Measurements from ENCODE around the gene CELSR2. TPM values are rescaled to one million over a fixed set of nuclear protein-coding genes. Genes with fewer than 3 reads are reported as not detected.

The CELSR2 gene
- polyA plus RNA-seq, 3 donors, result 0.03 to 0.97 (median 0.04) TPM

DNA sequence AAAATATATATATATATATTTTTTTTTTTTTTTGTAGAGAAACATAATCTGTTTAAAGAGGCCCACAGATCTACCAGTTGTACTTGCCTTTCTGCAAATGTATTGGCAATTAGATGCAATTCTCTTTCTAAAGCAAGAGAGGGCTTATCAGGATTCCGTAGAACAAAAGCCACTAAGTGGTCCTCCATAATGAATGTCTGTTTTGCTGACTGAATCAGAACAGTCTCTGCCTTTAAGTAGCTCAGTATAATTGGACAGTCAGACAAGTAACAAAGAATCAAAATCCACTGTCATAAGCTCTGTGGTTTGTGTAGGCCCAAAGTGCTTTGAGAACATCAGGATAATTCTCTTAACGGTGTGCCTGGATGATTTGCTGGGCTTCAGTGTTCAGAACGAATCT is 18.3 kb upstream of the CELSR2 start:
- no peaks in the 10 kb centered on the region for H3K9me3 Mint-ChIP-seq
- H3K36me3 ChIP-seq (replicated peaks in 1 of 2; ENCODE audit: control insufficient read depth in 1 of 2, insufficient read depth in 2 of 2, low read length in 2 of 2), result peaks cover 64 to 92% of the 10 kb centered on the region in 2 donors
- no peaks in the 10 kb centered on the region for H3K27me3 ChIP-seq (ENCODE audit: control insufficient read depth in 2 of 2, insufficient read depth in 2 of 2, low read length in 2 of 2)
- H3K36me3 Mint-ChIP-seq, result peaks cover 76 to 88% of the 10 kb centered on the region in 2 donors
- TF ChIP-seq, protein P1, sequence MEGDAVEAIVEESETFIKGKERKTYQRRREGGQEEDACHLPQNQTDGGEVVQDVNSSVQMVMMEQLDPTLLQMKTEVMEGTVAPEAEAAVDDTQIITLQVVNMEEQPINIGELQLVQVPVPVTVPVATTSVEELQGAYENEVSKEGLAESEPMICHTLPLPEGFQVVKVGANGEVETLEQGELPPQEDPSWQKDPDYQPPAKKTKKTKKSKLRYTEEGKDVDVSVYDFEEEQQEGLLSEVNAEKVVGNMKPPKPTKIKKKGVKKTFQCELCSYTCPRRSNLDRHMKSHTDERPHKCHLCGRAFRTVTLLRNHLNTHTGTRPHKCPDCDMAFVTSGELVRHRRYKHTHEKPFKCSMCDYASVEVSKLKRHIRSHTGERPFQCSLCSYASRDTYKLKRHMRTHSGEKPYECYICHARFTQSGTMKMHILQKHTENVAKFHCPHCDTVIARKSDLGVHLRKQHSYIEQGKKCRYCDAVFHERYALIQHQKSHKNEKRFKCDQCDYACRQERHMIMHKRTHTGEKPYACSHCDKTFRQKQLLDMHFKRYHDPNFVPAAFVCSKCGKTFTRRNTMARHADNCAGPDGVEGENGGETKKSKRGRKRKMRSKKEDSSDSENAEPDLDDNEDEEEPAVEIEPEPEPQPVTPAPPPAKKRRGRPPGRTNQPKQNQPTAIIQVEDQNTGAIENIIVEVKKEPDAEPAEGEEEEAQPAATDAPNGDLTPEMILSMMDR (IDR thresholded peaks at IDR 0.05), result no peak
- H3K4me1 ChIP-seq (ENCODE audit: control insufficient read depth in 1 of 2, insufficient read depth in 2 of 2, low read length in 2 of 2), result no peaks in the 10 kb centered on the region
- no peaks in the 10 kb centered on the region for H3K27me3 Mint-ChIP-seq (ENCODE audit: low read depth in 3 of 3)
- intact Hi-C loops (cut with micrococcal nuclease), result no loop called here
- H3K9me3 ChIP-seq (replicated peaks in 1 of 2; ENCODE audit: control insufficient read depth in 1 of 2, insufficient read depth in 1 of 2, low read length in 2 of 2), result no peaks in the 10 kb centered on the region
- H3K27ac Mint-ChIP-seq, result no peak overlapping the region
- peaks cover 24% of the 10 kb centered on the region for H4K20me1 ChIP-seq (ENCODE audit: insufficient read depth, low read length)
- H3K4me3 ChIP-seq (replicated peaks in 1 of 3; ENCODE audit: low read depth in 2 of 3, low read length in 3 of 3), result no peak overlapping the region
- no peak overlapping the region for H3K27ac ChIP-seq (ENCODE audit: low read depth in 1 of 2, low read length in 2 of 2)
- DNase-seq, result no peak
- H3K4me1 Mint-ChIP-seq, result no peaks in the 10 kb centered on the region
- WGBS (ENCODE audit: insufficient coverage), result 100% methylated on average over 3 of the region's 3 CpGs
- no peak overlapping the region for H3K9ac ChIP-seq (ENCODE audit: insufficient read depth, low read length, poor library complexity, severe bottlenecking)
- H2AFZ ChIP-seq (ENCODE audit: insufficient read depth, low read depth, low read length, poor library complexity, severe bottlenecking), result no peak overlapping the region
- no peaks in the 10 kb centered on the region for H3K79me2 ChIP-seq (ENCODE audit: insufficient read depth, low read length)
- H3K4me3 Mint-ChIP-seq, result no peak overlapping the region
- H3K4me2 ChIP-seq (replicated peaks; ENCODE audit: extremely low read depth, low read length, poor library complexity, severe bottlenecking), result no peak overlapping the region

DNA sequence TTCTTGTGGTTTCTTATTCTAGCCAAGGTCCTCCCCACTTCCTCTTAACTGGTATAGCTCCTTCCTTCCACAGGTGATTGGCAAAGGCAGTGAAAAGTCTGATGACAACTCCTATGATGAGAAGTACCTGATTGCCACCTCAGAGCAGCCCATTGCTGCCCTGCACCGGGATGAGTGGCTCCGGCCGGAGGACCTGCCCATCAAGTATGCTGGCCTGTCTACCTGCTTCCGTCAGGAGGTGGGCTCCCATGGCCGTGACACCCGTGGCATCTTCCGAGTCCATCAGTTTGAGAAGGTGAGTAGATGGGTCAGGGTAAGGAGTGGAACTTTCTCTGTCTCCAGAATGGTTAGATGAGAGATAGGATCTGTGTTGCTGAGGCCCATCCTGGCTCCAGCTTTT is 14.2 kb upstream of the CELSR2 start:
- H3K4me1 Mint-ChIP-seq, result no peaks in the 10 kb centered on the region
- H3K27me3 Mint-ChIP-seq (ENCODE audit: low read depth in 3 of 3), result peaks cover 0 to 1% (median 0%) of the 10 kb centered on the region in 3 donors
- Histone ChIP-seq H3K4me1 (ENCODE audit: control insufficient read depth in 1 of 2, insufficient read depth in 2 of 2, low read length in 2 of 2) (no peaks in the 10 kb centered on the region), H3K27ac (ENCODE audit: low read depth in 1 of 2, low read length in 2 of 2) (no peak overlapping the region), H3K36me3 (replicated peaks in 1 of 2; ENCODE audit: control insufficient read depth in 1 of 2, insufficient read depth in 2 of 2, low read length in 2 of 2) (peaks cover 73 to 89% of the 10 kb centered on the region in 2 donors), H3K27me3 (ENCODE audit: control insufficient read depth in 2 of 2, insufficient read depth in 2 of 2, low read length in 2 of 2) (no peaks in the 10 kb centered on the region), H4K20me1 (ENCODE audit: insufficient read depth, low read length) (peaks cover 5% of the 10 kb centered on the region), H3K9ac (ENCODE audit: insufficient read depth, low read length, poor library complexity, severe bottlenecking) (no peak overlapping the region), H3K9me3 (replicated peaks in 1 of 2; ENCODE audit: control insufficient read depth in 1 of 2, insufficient read depth in 1 of 2, low read length in 2 of 2) (no peaks in the 10 kb centered on the region), H3K79me2 (ENCODE audit: insufficient read depth, low read length) (no peaks in the 10 kb centered on the region), H3K4me3 (replicated peaks in 1 of 3; ENCODE audit: low read depth in 2 of 3, low read length in 3 of 3) (no peak overlapping the region), H2AFZ (ENCODE audit: insufficient read depth, low read depth, low read length, poor library complexity, severe bottlenecking) (no peak overlapping the region), H3K4me2 (replicated peaks; ENCODE audit: extremely low read depth, low read length, poor library complexity, severe bottlenecking) (no peak overlapping the region)
- H3K27ac Mint-ChIP-seq, result no peak overlapping the region
- no peak overlapping the region for H3K4me3 Mint-ChIP-seq
- no peak for DNase-seq
- intact Hi-C loops (cut with micrococcal nuclease), result no loop called here
- H3K36me3 Mint-ChIP-seq, result peaks cover 75 to 81% of the 10 kb centered on the region in 2 donors
- no peaks in the 10 kb centered on the region for H3K9me3 Mint-ChIP-seq
- 97% methylated on average over 7 of the region's 7 CpGs for WGBS (ENCODE audit: insufficient coverage)
- TF ChIP-seq, protein P1 (IDR thresholded peaks at IDR 0.05), result no peak

Measured in CD14-positive monocyte (primary cell).